ENCODE measurements around the gene SLC35C1.
A peak's percentile ranks its signal among the peaks of the same experiment; 100 is the strongest.

Gene SLC35C1

GRCh38 chr11:45804761-45805304 lies at the start of gene SLC35C1:
SLC35C1 (plus strand) TSS chr11:45805149; CDS start chr11:45805802, 653 bp downstream.
- no peaks in the 10 kb centered on the region for H3K9me3 Mint-ChIP-seq
- H3K36me3 Mint-ChIP-seq = peaks cover 2% of the 10 kb centered on the region
- peaks cover 36% of the 10 kb centered on the region for H3K4me1 Mint-ChIP-seq

DNA sequence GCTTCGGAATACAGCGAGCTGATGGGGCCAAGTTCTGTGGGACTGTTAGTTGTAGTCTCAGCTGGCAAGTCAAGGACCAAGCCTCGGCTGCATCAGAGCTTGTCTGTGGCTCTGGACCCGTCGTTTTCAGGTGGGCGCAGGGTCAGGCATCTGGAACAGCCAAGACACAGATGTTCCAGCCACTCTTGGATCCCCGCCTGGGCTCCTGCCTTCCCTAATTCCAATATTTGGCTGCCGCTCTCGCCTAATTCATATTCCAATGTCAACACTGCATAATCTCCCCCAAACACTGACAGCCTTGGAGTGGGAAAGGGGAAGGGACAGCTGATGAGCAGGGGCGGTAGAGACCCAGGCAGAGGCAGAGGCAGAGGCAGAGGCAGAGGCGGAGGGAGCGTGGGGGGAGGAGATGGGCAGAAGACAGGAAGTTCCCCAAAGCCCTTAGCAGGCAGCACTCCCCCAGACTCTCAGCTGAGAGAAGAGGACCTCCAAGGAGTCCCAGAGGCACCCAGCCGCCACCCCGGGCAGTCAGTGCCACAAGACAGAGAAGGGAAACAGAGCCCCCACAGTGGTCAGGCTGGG lies 49.6 kb upstream of the SLC35C1 start:
- H3K36me3 Mint-ChIP-seq = no peaks in the 10 kb centered on the region
- no peaks in the 10 kb centered on the region for H3K4me1 Mint-ChIP-seq
- H3K9me3 Mint-ChIP-seq = no peaks in the 10 kb centered on the region
- no peak overlapping the region for H3K4me3 Mint-ChIP-seq
- H3K27ac Mint-ChIP-seq = no peak overlapping the region
- peaks cover 9% of the 10 kb centered on the region for H3K27me3 Mint-ChIP-seq

More at GRCh38 chr11:45804761-45805304, at the start of gene SLC35C1:
- H3K27me3 Mint-ChIP-seq = no peaks in the 10 kb centered on the region
- peak within 1 kb of the TSS; percentile 84 for H3K27ac Mint-ChIP-seq
- H3K4me3 Mint-ChIP-seq = peak within 1 kb of the TSS; percentile 90

- no peak overlapping the region for H3K4me3 Mint-ChIP-seq
- peaks cover 9% of the 10 kb centered on the region for H3K27me3 Mint-ChIP-seq
- H3K27ac Mint-ChIP-seq = no peak overlapping the region
- H3K4me1 Mint-ChIP-seq = no peaks in the 10 kb centered on the region
- H3K36me3 Mint-ChIP-seq = no peaks in the 10 kb centered on the region
- no peaks in the 10 kb centered on the region for H3K9me3 Mint-ChIP-seq
These were observed 48.5 kb upstream of the SLC35C1 start for GRCh38 chr11:45756384-45757010.

GRCh38 chr11:45757672-45758071 lies 47.3 kb upstream of the SLC35C1 start:
- H3K4me3 Mint-ChIP-seq = no peak overlapping the region
- no peaks in the 10 kb centered on the region for H3K36me3 Mint-ChIP-seq
- peaks cover 9% of the 10 kb centered on the region for H3K27me3 Mint-ChIP-seq
- H3K9me3 Mint-ChIP-seq = no peaks in the 10 kb centered on the region
- H3K27ac Mint-ChIP-seq = no peak overlapping the region
- no peaks in the 10 kb centered on the region for H3K4me1 Mint-ChIP-seq

DNA sequence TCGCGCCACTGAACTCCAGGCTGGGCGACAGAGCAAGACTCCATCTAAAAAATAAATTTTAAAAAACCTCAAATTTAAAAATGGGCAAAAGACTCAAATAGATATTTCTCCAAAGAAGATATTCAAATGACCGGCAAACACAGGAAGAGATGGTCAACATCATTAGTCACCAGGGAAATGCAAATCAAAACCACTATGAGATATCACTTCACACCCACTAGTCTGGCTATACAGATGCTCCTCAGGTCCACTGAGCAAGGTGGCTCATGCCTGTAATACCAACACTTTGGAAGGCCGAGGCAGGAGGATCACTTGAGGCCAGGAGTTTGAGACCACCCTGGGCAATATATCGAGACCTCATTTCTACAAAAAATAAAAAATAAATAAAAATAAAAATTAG lies 43.3 kb upstream of the SLC35C1 start:
- H3K4me3 Mint-ChIP-seq = no peak overlapping the region

DNA sequence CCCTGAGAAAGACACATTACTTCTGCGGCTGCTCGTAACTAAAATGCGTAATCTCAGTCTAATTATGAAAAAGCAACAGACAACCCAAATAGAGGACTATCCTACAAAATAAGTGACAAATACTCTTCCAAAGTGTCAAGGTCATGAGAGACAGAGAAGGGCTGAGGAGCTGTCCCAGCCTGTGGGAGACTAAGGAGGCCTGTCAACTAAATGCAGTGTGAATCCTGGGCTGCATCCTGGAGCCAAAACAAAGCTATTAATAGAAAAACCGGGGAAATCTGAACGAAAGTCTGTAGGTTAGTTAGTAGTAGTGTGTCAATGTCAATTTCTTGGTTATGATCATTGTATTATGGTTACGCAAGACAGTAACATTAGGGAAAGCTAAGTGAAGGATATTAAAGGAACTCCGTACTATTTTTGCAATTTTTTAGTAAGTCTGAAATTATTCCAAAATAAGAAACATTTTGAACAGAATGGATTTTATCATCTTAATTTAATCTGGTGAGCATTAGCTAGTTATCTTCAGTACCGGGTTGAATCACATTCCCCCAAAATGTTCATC lies 39.8 kb upstream of the SLC35C1 start:
- no peaks in the 10 kb centered on the region for H3K9me3 Mint-ChIP-seq
- H3K27me3 Mint-ChIP-seq = peaks cover 4% of the 10 kb centered on the region
- H3K4me1 Mint-ChIP-seq = no peaks in the 10 kb centered on the region
- no peak overlapping the region for H3K4me3 Mint-ChIP-seq
- no peak overlapping the region for H3K27ac Mint-ChIP-seq
- no peaks in the 10 kb centered on the region for H3K36me3 Mint-ChIP-seq

More for the DNA sequence above, 43.3 kb upstream of the SLC35C1 start:
- Mint-ChIP-seq H3K27ac (no peak overlapping the region), H3K36me3 (no peaks in the 10 kb centered on the region), H3K9me3 (no peaks in the 10 kb centered on the region), H3K27me3 (peaks cover 6% of the 10 kb centered on the region), H3K4me1 (no peaks in the 10 kb centered on the region)

GRCh38 chr11:45765836-45766235 lies 39.1 kb upstream of the SLC35C1 start:
- Mint-ChIP-seq H3K27me3 (peaks cover 4% of the 10 kb centered on the region), H3K4me3 (no peak overlapping the region), H3K9me3 (no peaks in the 10 kb centered on the region), H3K36me3 (no peaks in the 10 kb centered on the region), H3K4me1 (peaks cover under 1% of the 10 kb centered on the region), H3K27ac (no peak overlapping the region)

DNA sequence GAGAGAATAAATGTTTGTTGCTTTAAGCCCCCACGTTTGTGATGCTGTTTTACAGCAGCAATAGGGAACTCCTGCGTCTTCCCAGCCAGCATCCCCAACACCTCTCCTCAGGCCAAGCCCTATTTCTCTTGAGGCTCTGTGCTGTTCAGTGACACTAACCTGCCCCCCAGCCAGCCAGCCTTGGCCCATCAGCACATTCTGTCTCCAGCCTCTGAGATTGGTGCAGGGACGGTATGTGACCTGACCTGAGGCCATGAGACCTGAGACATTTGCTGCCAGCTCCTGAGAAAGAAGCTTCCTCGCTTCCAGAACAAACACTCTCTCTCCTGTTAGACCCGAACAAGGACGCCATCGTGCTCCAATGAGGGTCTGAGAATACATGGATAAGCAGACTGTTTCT lies 38.5 kb upstream of the SLC35C1 start:
- no peaks in the 10 kb centered on the region for H3K36me3 Mint-ChIP-seq
- H3K27ac Mint-ChIP-seq = no peak overlapping the region
- peaks cover 4% of the 10 kb centered on the region for H3K27me3 Mint-ChIP-seq
- no peak overlapping the region for H3K4me3 Mint-ChIP-seq
- H3K4me1 Mint-ChIP-seq = peaks cover 7% of the 10 kb centered on the region
- no peaks in the 10 kb centered on the region for H3K9me3 Mint-ChIP-seq

- Mint-ChIP-seq H3K4me1 (peaks cover 20% of the 10 kb centered on the region), H3K4me3 (no peak overlapping the region), H3K27ac (no peak overlapping the region), H3K9me3 (no peaks in the 10 kb centered on the region), H3K36me3 (no peaks in the 10 kb centered on the region), H3K27me3 (peaks cover 2% of the 10 kb centered on the region)
These were observed 36.5 kb upstream of the SLC35C1 start for GRCh38 chr11:45768486-45768885.

DNA sequence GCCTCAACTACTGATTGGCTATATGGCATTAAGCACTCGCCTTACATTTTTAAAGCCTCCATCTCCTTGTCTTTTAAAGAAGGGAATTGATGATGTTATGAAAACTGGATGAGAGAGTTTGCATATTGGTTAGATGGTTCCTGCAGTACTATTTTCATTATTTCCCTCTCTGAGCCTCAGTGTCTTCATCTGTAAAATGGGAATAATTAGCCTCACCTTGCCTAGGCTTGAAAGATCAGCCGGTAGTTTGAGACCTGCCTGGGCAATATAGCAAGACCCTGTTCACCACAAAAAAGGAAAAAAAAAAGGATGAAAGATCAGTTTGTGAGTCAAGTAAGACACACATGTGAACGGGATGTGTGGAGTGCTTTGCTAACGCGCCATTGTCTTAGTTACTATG lies 35.0 kb upstream of the SLC35C1 start:
- Mint-ChIP-seq H3K4me1 (peaks cover 20% of the 10 kb centered on the region), H3K9me3 (no peaks in the 10 kb centered on the region), H3K27ac (no peak overlapping the region), H3K27me3 (no peaks in the 10 kb centered on the region), H3K4me3 (no peak overlapping the region), H3K36me3 (no peaks in the 10 kb centered on the region)

GRCh38 chr11:45771193-45771565 lies 33.8 kb upstream of the SLC35C1 start:
- peak overlapping the region; percentile 76 for H3K27ac Mint-ChIP-seq
- peaks cover 20% of the 10 kb centered on the region for H3K4me1 Mint-ChIP-seq
- H3K9me3 Mint-ChIP-seq = no peaks in the 10 kb centered on the region
- H3K36me3 Mint-ChIP-seq = no peaks in the 10 kb centered on the region
- H3K27me3 Mint-ChIP-seq = no peaks in the 10 kb centered on the region
- H3K4me3 Mint-ChIP-seq = peak overlapping the region; percentile 95

DNA sequence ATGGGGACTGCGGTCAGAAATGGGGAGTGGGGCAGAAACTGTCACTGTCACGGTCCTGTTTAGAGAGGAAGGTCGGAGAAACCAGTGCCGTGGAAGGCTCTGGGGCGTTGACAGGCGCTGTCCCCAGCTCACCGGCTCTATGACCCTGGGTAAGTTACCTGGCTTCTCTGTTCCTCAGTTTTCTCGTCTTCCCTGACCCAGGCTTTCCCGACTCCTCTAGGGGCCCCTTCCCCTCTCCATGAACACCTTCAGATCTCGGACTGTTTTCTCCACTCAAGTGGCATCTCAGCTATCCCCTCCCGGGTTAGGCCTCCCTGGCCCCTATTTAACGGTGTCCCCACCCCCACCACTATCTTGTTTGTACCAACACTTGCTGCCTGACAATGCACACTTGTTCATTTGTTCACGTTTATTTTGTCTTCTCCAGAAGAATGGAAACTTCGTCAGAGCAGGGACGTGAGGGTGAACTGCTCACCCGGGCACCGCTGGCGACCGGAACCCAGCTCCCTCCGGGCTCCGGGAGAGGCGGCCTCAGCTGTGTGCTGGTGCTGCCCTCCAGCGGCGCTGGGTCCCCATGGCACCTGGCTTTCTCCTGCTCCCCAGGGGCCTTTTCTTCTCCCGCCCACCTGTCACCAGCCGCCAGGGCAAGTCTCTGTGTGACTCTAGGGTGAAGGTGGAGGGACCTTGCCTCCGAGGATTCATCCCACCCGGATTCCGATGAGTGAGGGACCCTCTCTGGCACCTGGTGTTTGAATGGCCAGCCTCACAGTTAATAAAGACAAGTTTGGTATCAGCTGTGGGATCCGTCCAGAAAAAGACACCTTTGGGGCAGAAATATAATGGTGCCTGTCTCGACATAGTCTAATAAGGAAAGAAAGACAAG lies 33.1 kb upstream of the SLC35C1 start:
- Mint-ChIP-seq H3K27me3 (no peaks in the 10 kb centered on the region), H3K36me3 (no peaks in the 10 kb centered on the region), H3K9me3 (no peaks in the 10 kb centered on the region), H3K27ac (peak overlapping the region; percentile 76), H3K4me1 (peaks cover 20% of the 10 kb centered on the region), H3K4me3 (peak overlapping the region; percentile 95)

DNA sequence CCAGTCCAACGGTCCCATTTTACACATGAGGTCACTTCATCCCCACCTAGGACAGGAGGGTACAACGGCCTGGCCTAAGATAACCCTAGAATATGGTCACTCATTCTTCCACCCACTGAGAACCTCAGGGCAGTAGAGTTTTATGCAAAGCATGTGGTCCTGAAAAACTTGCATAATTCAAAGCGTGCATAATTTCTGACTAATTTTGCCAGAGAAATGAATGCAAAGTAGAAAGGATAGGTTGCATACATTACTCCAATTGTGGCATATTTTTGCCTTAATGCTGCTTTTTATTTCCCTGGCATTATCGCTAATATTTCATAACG lies 32.5 kb upstream of the SLC35C1 start:
- Mint-ChIP-seq H3K36me3 (no peaks in the 10 kb centered on the region), H3K9me3 (no peaks in the 10 kb centered on the region), H3K27ac (no peak overlapping the region), H3K4me3 (no peak overlapping the region), H3K27me3 (no peaks in the 10 kb centered on the region), H3K4me1 (peaks cover 20% of the 10 kb centered on the region)

DNA sequence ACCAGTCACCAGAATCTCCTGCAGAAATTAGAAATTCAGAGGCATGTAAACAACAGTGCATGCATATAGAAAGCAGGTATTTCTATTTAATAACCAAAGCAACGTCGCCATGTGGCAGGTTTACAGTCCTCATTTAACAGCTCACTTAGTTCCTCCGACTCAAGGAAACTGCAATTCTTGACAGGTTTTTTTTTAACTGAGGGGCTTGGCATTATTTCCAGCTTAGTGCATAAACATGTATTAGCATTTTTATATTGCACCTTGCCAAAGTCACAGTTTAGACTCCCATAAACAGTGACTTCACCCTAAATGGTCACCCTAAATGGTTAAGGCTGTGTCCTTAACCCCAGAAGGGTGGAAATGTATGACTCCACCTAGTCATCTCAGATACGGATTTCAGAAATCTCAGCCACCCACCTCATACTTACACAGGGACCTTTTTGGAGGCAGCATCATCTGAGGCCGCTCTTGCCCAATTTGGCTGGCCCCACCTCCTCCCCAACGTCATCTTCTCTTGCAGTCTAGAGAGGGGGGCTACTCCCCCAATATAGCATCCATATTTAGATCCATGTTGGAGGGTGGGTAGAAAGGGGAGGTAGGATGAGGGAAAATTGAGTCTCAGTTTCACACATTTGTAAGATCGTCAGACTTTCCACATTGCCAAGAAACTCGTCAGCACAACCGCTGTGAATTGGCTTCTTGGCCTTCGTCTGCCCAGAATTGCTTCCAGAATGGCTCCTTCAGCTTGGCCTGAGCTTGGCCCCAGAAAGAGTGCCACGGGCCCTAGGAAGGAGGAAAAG lies 31.8 kb upstream of the SLC35C1 start:
- H3K4me3 Mint-ChIP-seq = no peak overlapping the region
- H3K27me3 Mint-ChIP-seq = no peaks in the 10 kb centered on the region
- H3K9me3 Mint-ChIP-seq = no peaks in the 10 kb centered on the region
- H3K27ac Mint-ChIP-seq = peak overlapping the region; percentile 17
- H3K36me3 Mint-ChIP-seq = no peaks in the 10 kb centered on the region
- peaks cover 20% of the 10 kb centered on the region for H3K4me1 Mint-ChIP-seq

Measured in activated naive CD4-positive, alpha-beta T cell treated with anti-CD3 and anti-CD28 coated beads, Interleukin-2, amount 50 U/mL, for 24 hours (primary cell).